ENCODE data around the gene DCDC2C.

Gene DCDC2C

GRCh38 chr2:3666613-3666975 lies 36.8 kb upstream of the DCDC2C start:
- TF ChIP-seq MAX (IDR thresholded peaks at IDR 0.05) = no peak
- no peak for TF ChIP-seq CEBPB (IDR thresholded peaks at IDR 0.05)
- no peak for TF ChIP-seq RAD21 (IDR thresholded peaks at IDR 0.05; ENCODE audit: low read depth)
- TF ChIP-seq REST (IDR thresholded peaks at IDR 0.05; ENCODE audit: low read depth) = no peak
- TF ChIP-seq YY1 (IDR thresholded peaks at IDR 0.05; ENCODE audit: low read depth) = no peak
- TF ChIP-seq FOXM1 (IDR thresholded peaks at IDR 0.05; ENCODE audit: borderline replicate concordance, low read depth) = no peak
- TF ChIP-seq TAF1 (IDR thresholded peaks at IDR 0.05; ENCODE audit: low read depth) = no peak
- TF ChIP-seq NFIC (IDR thresholded peaks at IDR 0.05) = no peak
- no peak for TF ChIP-seq USF1 (IDR thresholded peaks at IDR 0.05)
- TF ChIP-seq TEAD4 (IDR thresholded peaks at IDR 0.05) = no peak
- no peak for TF ChIP-seq EP300 (IDR thresholded peaks at IDR 0.05; ENCODE audit: borderline replicate concordance)

- TF ChIP-seq MAX (IDR thresholded peaks at IDR 0.05) (no peak), FOXM1 (IDR thresholded peaks at IDR 0.05; ENCODE audit: borderline replicate concordance, low read depth) (no peak), TCF12 (IDR thresholded peaks at IDR 0.05; ENCODE audit: low read depth) (no peak), CREB1 (IDR thresholded peaks at IDR 0.05; ENCODE audit: low read depth) (no peak), USF1 (IDR thresholded peaks at IDR 0.05) (no peak), NFIC (IDR thresholded peaks at IDR 0.05) (no peak), REST (IDR thresholded peaks at IDR 0.05; ENCODE audit: low read depth) (no peak), CEBPB (IDR thresholded peaks at IDR 0.05) (no peak), EGR1 (IDR thresholded peaks at IDR 0.05) (no peak), ZBTB7A (IDR thresholded peaks at IDR 0.05; ENCODE audit: low read depth) (no peak), RAD21 (IDR thresholded peaks at IDR 0.05; ENCODE audit: low read depth) (no peak)
These were observed 36.2 kb upstream of the DCDC2C start for GRCh38 chr2:3667151-3667631.

- TF ChIP-seq USF1 (IDR thresholded peaks at IDR 0.05) = no peak
- no peak for TF ChIP-seq RAD21 (IDR thresholded peaks at IDR 0.05; ENCODE audit: low read depth)
- TF ChIP-seq NFIC (IDR thresholded peaks at IDR 0.05) = no peak
These were observed 33.7 kb upstream of the DCDC2C start for GRCh38 chr2:3669656-3670055.

- no peak for TF ChIP-seq ZBTB7A (IDR thresholded peaks at IDR 0.05; ENCODE audit: low read depth)
- TF ChIP-seq MAX (IDR thresholded peaks at IDR 0.05) = no peak
- TF ChIP-seq REST (IDR thresholded peaks at IDR 0.05; ENCODE audit: low read depth) = no peak
- TF ChIP-seq TAF1 (IDR thresholded peaks at IDR 0.05; ENCODE audit: low read depth) = no peak
- no peak for TF ChIP-seq EP300 (IDR thresholded peaks at IDR 0.05; ENCODE audit: borderline replicate concordance)
- no peak for TF ChIP-seq CREB1 (IDR thresholded peaks at IDR 0.05; ENCODE audit: low read depth)
- no peak for TF ChIP-seq RAD21 (IDR thresholded peaks at IDR 0.05; ENCODE audit: low read depth)
- TF ChIP-seq FOXM1 (IDR thresholded peaks at IDR 0.05; ENCODE audit: borderline replicate concordance, low read depth) = no peak
- TF ChIP-seq NFIC (IDR thresholded peaks at IDR 0.05) = no peak
- TF ChIP-seq TCF12 (IDR thresholded peaks at IDR 0.05; ENCODE audit: low read depth) = no peak
- TF ChIP-seq TEAD4 (IDR thresholded peaks at IDR 0.05) = no peak
- no peak for TF ChIP-seq EGR1 (IDR thresholded peaks at IDR 0.05)
- TF ChIP-seq USF1 (IDR thresholded peaks at IDR 0.05) = no peak
- no peak for TF ChIP-seq CEBPB (IDR thresholded peaks at IDR 0.05)
- TF ChIP-seq YY1 (IDR thresholded peaks at IDR 0.05; ENCODE audit: low read depth) = no peak
These were observed 33.0 kb upstream of the DCDC2C start for GRCh38 chr2:3670376-3670775.

Measured in Ishikawa (cell line).